ENCODE data around the gene HOXD8. TPM values are rescaled to one million over a fixed set of nuclear protein-coding genes. Genes with fewer than 3 reads are reported as not detected.

Gene HOXD8
- total RNA-seq, 1 donor = not detected

GRCh38 chr2:176142281-176142680 lies 12.8 kb downstream of the HOXD8 start:
- no peak for DNase-seq (ENCODE audit: low read depth in 2 of 3, low spot score in 2 of 3)

- no peak for DNase-seq (ENCODE audit: low read depth in 2 of 3, low spot score in 2 of 3)
Observed at GRCh38 chr2:176145085-176145969, 15.8 kb downstream of the HOXD8 start.

GRCh38 chr2:176146101-176146500 lies 16.6 kb downstream of the HOXD8 start:
- no peak for DNase-seq (ENCODE audit: low read depth in 2 of 3, low spot score in 2 of 3)

GRCh38 chr2:176146645-176147044 lies 17.1 kb downstream of the HOXD8 start:
- DNase-seq (ENCODE audit: low read depth in 2 of 3, low spot score in 2 of 3) = no peak

- DNase-seq (ENCODE audit: low read depth in 2 of 3, low spot score in 2 of 3) = no peak
Observed at GRCh38 chr2:176147210-176147799, 17.8 kb downstream of the HOXD8 start.

GRCh38 chr2:176147800-176148496 lies 18.4 kb downstream of the HOXD8 start:
- no peak for DNase-seq (ENCODE audit: low read depth in 2 of 3, low spot score in 2 of 3)

GRCh38 chr2:176148751-176149421 lies 19.4 kb downstream of the HOXD8 start:
- no peak for DNase-seq (ENCODE audit: low read depth in 2 of 3, low spot score in 2 of 3)

GRCh38 chr2:176149481-176149938 lies 20.0 kb downstream of the HOXD8 start:
- DNase-seq (ENCODE audit: low read depth in 2 of 3, low spot score in 2 of 3) = no peak

- no peak for DNase-seq (ENCODE audit: low read depth in 2 of 3, low spot score in 2 of 3)
Observed at GRCh38 chr2:176149939-176150583, 20.6 kb downstream of the HOXD8 start.

GRCh38 chr2:176150584-176151441 lies 21.3 kb downstream of the HOXD8 start:
- DNase-seq (ENCODE audit: low read depth in 2 of 3, low spot score in 2 of 3) = no peak

- no peak for DNase-seq (ENCODE audit: low read depth in 2 of 3, low spot score in 2 of 3)
Observed at GRCh38 chr2:176151442-176152287, 22.2 kb downstream of the HOXD8 start, which contains the start of gene HOXD4. HOXD4 (plus strand) TSS chr2:176151550; CDS start chr2:176151634, 84 bp downstream.

- DNase-seq (ENCODE audit: low read depth in 2 of 3, low spot score in 2 of 3) = no peak
Observed at GRCh38 chr2:176152350-176153181, 23.1 kb downstream of the HOXD8 start.

- DNase-seq (ENCODE audit: low read depth in 2 of 3, low spot score in 2 of 3) = no peak
Observed at GRCh38 chr2:176154576-176155252, 25.2 kb downstream of the HOXD8 start.

GRCh38 chr2:176155356-176156044 lies 26.0 kb downstream of the HOXD8 start:
- DNase-seq (ENCODE audit: low read depth in 2 of 3, low spot score in 2 of 3) = no peak

GRCh38 chr2:176156301-176156806 lies 26.8 kb downstream of the HOXD8 start:
- no peak for DNase-seq (ENCODE audit: low read depth in 2 of 3, low spot score in 2 of 3)

- no peak for DNase-seq (ENCODE audit: low read depth in 2 of 3, low spot score in 2 of 3)
Observed at GRCh38 chr2:176156807-176157498, 27.4 kb downstream of the HOXD8 start, which contains the start of gene HOXD3. HOXD3 (plus strand) TSS chr2:176157307; CDS start chr2:176169115, 11,808 bp downstream.
